Measurements from ENCODE around the gene RALGDS. TPM values are rescaled to one million over a fixed set of nuclear protein-coding genes. Genes with fewer than 3 reads are reported as not detected.

RALGDS gene
- total RNA-seq, 2 experiments from 2014 or later: 23.8 to 28.2 TPM

GRCh38 chr9:133118179-133118520, 2.9 kb downstream of the RALGDS start:
- intact Hi-C loops (cut with micrococcal nuclease; ENCODE audit: unreplicated experiment): no loop called here
- POLR2A ChIA-PET: no interaction called here

GRCh38 chr9:133117271-133118178, 3.5 kb downstream of the RALGDS start:
- CTCF ChIA-PET (ENCODE audit: unreplicated experiment): no interaction called here
- intact Hi-C loops (cut with micrococcal nuclease; ENCODE audit: unreplicated experiment): no loop called here
- POLR2A ChIA-PET: no interaction called here
- H3K9me2 ChIP-seq (ENCODE audit: insufficient read depth, low read length): no peaks in the 10 kb centered on the region
- no peak overlapping the region for H3K4me3 ChIP-seq (ENCODE audit: low read depth, low read length, poor library complexity, severe bottlenecking)
- no peak for DNase-seq (ENCODE audit: low spot score)
- TF ChIP-seq EZH2phosphoT487 (IDR thresholded peaks at IDR 0.05; ENCODE audit: borderline replicate concordance, low read depth, low read length): no peak
- TF ChIP-seq, protein P1, sequence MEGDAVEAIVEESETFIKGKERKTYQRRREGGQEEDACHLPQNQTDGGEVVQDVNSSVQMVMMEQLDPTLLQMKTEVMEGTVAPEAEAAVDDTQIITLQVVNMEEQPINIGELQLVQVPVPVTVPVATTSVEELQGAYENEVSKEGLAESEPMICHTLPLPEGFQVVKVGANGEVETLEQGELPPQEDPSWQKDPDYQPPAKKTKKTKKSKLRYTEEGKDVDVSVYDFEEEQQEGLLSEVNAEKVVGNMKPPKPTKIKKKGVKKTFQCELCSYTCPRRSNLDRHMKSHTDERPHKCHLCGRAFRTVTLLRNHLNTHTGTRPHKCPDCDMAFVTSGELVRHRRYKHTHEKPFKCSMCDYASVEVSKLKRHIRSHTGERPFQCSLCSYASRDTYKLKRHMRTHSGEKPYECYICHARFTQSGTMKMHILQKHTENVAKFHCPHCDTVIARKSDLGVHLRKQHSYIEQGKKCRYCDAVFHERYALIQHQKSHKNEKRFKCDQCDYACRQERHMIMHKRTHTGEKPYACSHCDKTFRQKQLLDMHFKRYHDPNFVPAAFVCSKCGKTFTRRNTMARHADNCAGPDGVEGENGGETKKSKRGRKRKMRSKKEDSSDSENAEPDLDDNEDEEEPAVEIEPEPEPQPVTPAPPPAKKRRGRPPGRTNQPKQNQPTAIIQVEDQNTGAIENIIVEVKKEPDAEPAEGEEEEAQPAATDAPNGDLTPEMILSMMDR (conservative IDR thresholded peaks at IDR 0.05; ENCODE audit: low read length): no peak
- H3K4me1 ChIP-seq (ENCODE audit: insufficient read depth, low read length, poor library complexity, severe bottlenecking): peaks cover 24% of the 10 kb centered on the region
- H2AFZ ChIP-seq (ENCODE audit: low read length): no peak overlapping the region
- BruUV-seq (replicated peaks): no TSS peak
- H3K36me3 ChIP-seq (ENCODE audit: insufficient read depth, low read length): no peaks in the 10 kb centered on the region
- no peak overlapping the region for H3K27ac ChIP-seq (ENCODE audit: low read depth, low read length, poor library complexity, severe bottlenecking)
- H3K4me2 ChIP-seq (ENCODE audit: low read length): no peak overlapping the region
- H3K79me2 ChIP-seq (ENCODE audit: insufficient read depth, low read depth, low read length): no peaks in the 10 kb centered on the region
- H3K9me3 ChIP-seq (ENCODE audit: low read length): no peaks in the 10 kb centered on the region
- peaks cover 6% of the 10 kb centered on the region; the same call in 1 of the 2 replicates for H4K20me1 ChIP-seq (ENCODE audit: insufficient read depth, low read length)

More at GRCh38 chr9:133118179-133118520, 2.9 kb downstream of the RALGDS start:
- no peaks in the 10 kb centered on the region for H3K9me2 ChIP-seq (ENCODE audit: insufficient read depth, low read length)
- H3K4me1 ChIP-seq (ENCODE audit: insufficient read depth, low read length, poor library complexity, severe bottlenecking): peaks cover 24% of the 10 kb centered on the region
- H3K4me2 ChIP-seq (ENCODE audit: low read length): no peak overlapping the region
- H4K20me1 ChIP-seq (ENCODE audit: insufficient read depth, low read length): peaks cover 6% of the 10 kb centered on the region; the same call in 1 of the 2 replicates
- H3K36me3 ChIP-seq (ENCODE audit: insufficient read depth, low read length): no peaks in the 10 kb centered on the region
- H3K27ac ChIP-seq (ENCODE audit: low read depth, low read length, poor library complexity, severe bottlenecking): no peak overlapping the region
- CTCF ChIA-PET (ENCODE audit: unreplicated experiment): no interaction called here
- no peak for DNase-seq (ENCODE audit: low spot score)
- H2AFZ ChIP-seq (ENCODE audit: low read length): no peak overlapping the region
- H3K9me3 ChIP-seq (ENCODE audit: low read length): no peaks in the 10 kb centered on the region
- no peaks in the 10 kb centered on the region for H3K79me2 ChIP-seq (ENCODE audit: insufficient read depth, low read depth, low read length)
- H3K4me3 ChIP-seq (ENCODE audit: low read depth, low read length, poor library complexity, severe bottlenecking): no peak overlapping the region
- TF ChIP-seq, protein P1 (conservative IDR thresholded peaks at IDR 0.05; ENCODE audit: low read length): no peak
- no peak for TF ChIP-seq EZH2phosphoT487 (IDR thresholded peaks at IDR 0.05; ENCODE audit: borderline replicate concordance, low read depth, low read length)
- no TSS peak for BruUV-seq (replicated peaks)

All from OCI-LY7 (cell line).